Lower leg skin (tissue), 4 donors: ENCODE measurements around the gene ZNF385A. TPM values are rescaled to one million over a fixed set of nuclear protein-coding genes. Genes with fewer than 3 reads are reported as not detected.

Source experiments
- DNase-seq, 2 donors: peaks; one replicate each; pipeline ENCODE4 v3.0.0-alpha.2; 2019; ENCODE audit warnings: low spot score in 2 of 2
- H3K4me3 ChIP-seq: fragments of 200-600 bp; sonication (generic); 2 replicates; pipeline ENCODE4 v1.5.1; 2017; ENCODE audit warnings: mild to moderate bottlenecking, low read depth; ENCODE audit not compliant: poor library complexity, severe bottlenecking
- CTCF ChIP-seq, 3 donors: fragments of 450-650 bp; IDR thresholded peaks; one replicate each; pipeline ENCODE4 v1.5.1; 2016; ENCODE audit warnings: antibody characterized with exemption in 3 of 3, mild to moderate bottlenecking in 3 of 3, moderate library complexity in 2 of 3
- POLR2A ChIP-seq, 2 donors: fragments of 450-650 bp; IDR thresholded peaks; one replicate each; pipeline ENCODE4 v1.6.1; 2016 to 2017; ENCODE audit warnings: antibody characterized with exemption in 2 of 2, mild to moderate bottlenecking in 1 of 2, moderate library complexity in 1 of 2
- WGBS, 2 donors: methylation state at CpG; one replicate each; pipeline ENCODE4 v1.1.5; 2018; 5-methylcytosine and 5-hydroxymethylcytosine counted together
- intact Hi-C: fragments of 100-400 bp; cut with DNase I; formaldehyde crosslinking; loops from one replicate; pipeline ENCODE4 v1.15.0; 2023; ENCODE audit warnings: low total_unique reads
- total RNA-seq, 4 donors: library from RNA; depleted of rRNA; stranded (reverse); fragments of >200 nt; gene quantifications; one replicate each; pipeline ENCODE4 v1.1.0, GENCODE V29; 2016

The ZNF385A gene
- total RNA-seq, 4 donors from 2014 or later = 89.0 to 183 (median 146) TPM

GRCh38 chr12:54428050-54429013, 43.8 kb upstream of the ZNF385A start:
- no peak for DNase-seq
- no peak overlapping the region for H3K4me3 ChIP-seq
- 44 to 50% methylated on average over 13 of the region's 13 CpGs for WGBS, 2 donors
- no peak for TF ChIP-seq CTCF (IDR thresholded peaks at IDR 0.05)
- TF ChIP-seq POLR2A (IDR thresholded peaks at IDR 0.05) = no peak
- intact Hi-C loops = no loop called here

- 68 to 71% methylated on average over 4 of the region's 4 CpGs for WGBS, 2 donors
- TF ChIP-seq POLR2A (IDR thresholded peaks at IDR 0.05) (no peak), CTCF (IDR thresholded peaks at IDR 0.05) (no peak)
- intact Hi-C loops = no loop called here
- no peak overlapping the region for H3K4me3 ChIP-seq
- DNase-seq = no peak
Observed at GRCh38 chr12:54427106-54427505, 42.6 kb upstream of the ZNF385A start.

GRCh38 chr12:54426690-54427089, 42.2 kb upstream of the ZNF385A start:
- H3K4me3 ChIP-seq = no peak overlapping the region
- 84 to 90% methylated on average over 3 of the region's 3 CpGs for WGBS, 2 donors
- no peak for DNase-seq
- intact Hi-C loops = no loop called here
- TF ChIP-seq POLR2A (IDR thresholded peaks at IDR 0.05) (no peak), CTCF (IDR thresholded peaks at IDR 0.05) (no peak)

- intact Hi-C loops = no loop called here
- WGBS, 2 donors = 33 to 39% methylated on average over 2 of the region's 2 CpGs
- no peak for DNase-seq
- no peak overlapping the region for H3K4me3 ChIP-seq
- TF ChIP-seq CTCF (IDR thresholded peaks at IDR 0.05) (no peak), POLR2A (IDR thresholded peaks at IDR 0.05) (no peak)
Observed at GRCh38 chr12:54425702-54426101, 41.2 kb upstream of the ZNF385A start.

GRCh38 chr12:54424224-54424623, 39.7 kb upstream of the ZNF385A start:
- no peak for DNase-seq
- TF ChIP-seq CTCF (IDR thresholded peaks at IDR 0.05) (no peak), POLR2A (IDR thresholded peaks at IDR 0.05) (no peak)
- no peak overlapping the region for H3K4me3 ChIP-seq
- WGBS, 2 donors = 49 to 73% methylated on average over 3 of the region's 3 CpGs
- intact Hi-C loops = no loop called here
